ENCODE data around the gene ZNF732.
"Not testable (repeated sequence)": the region's sequence is repeated elsewhere in the genome, so short reads cannot be mapped to it uniquely, and the experiment has no call there.

The ZNF732 gene

DNA sequence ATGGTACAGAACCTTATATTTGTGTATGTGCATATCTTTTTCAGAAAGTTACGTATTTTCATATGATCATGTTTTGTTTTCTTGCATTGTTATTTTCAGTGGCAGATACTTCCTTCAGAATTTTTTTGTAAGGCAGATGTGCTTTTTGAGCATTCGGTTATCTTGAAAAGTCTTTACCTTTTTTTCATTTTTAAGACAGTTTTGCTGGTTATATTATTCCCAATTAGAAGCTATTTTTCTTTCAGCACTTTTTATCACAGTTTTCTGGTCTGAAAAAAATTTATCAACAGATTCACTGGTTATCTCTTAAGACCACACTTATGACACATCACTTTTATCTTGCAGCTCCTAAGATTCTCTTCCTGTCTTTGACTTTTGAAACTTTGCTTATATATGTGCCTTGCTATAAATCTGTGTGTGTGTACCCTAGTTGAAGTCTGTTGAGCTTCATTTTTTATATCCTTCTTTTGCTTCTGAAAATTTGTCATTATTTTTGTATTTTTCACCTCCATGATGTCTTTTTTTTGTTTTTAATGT lies 53.1 kb downstream of the ZNF732 start:
- Histone ChIP-seq H3K27ac (ENCODE audit: low read length) (no peak overlapping the region), H3K9me3 (ENCODE audit: control insufficient read depth in 1 of 2, low read length in 2 of 2) (peaks cover 37 to 56% of the 10 kb centered on the region in 2 donors), H3K36me3 (ENCODE audit: control insufficient read depth in 1 of 2, insufficient read depth in 2 of 2, low read length in 2 of 2) (peaks cover 0 to 12% of the 10 kb centered on the region in 2 donors), H3K4me1 (ENCODE audit: control insufficient read depth in 1 of 2, insufficient read depth in 2 of 2, low read length in 2 of 2) (no peaks in the 10 kb centered on the region), H3K27me3 (ENCODE audit: low read depth, low read length) (no peaks in the 10 kb centered on the region), H3K4me3 (ENCODE audit: low read depth in 1 of 2, low read length in 2 of 2) (peak overlapping the region in 1 of 2 donors; percentile 43)

DNA sequence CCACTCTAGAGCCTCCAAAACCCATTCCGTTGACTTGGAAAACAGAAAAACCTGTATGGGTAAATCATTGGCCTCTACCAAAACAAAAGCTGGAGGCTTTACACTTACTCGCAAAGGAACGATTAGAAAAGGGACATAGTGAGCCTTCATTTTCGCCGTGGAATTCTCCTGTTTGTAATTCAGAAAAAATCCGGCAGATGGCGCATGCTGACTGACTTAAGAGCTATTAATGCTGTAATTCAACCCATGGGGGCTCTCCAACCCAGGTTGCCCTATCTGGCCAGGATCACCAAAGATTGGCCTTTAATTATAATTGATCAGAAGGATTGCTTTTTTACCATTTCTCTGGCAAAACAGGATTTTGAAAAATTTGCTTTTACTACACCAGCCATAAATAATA lies 60.8 kb downstream of the ZNF732 start:
- no peak overlapping the region for H3K27ac ChIP-seq (ENCODE audit: low read length)
- H3K36me3 ChIP-seq (ENCODE audit: control insufficient read depth in 1 of 2, insufficient read depth in 2 of 2, low read length in 2 of 2), result no peaks in the 10 kb centered on the region
- H3K9me3 ChIP-seq (ENCODE audit: control insufficient read depth in 1 of 2, low read length in 2 of 2), result peaks cover 0 to 8% of the 10 kb centered on the region in 2 donors
- no peak overlapping the region for H3K4me3 ChIP-seq (ENCODE audit: low read depth in 1 of 2, low read length in 2 of 2)
- H3K4me1 ChIP-seq (ENCODE audit: control insufficient read depth in 1 of 2, insufficient read depth in 2 of 2, low read length in 2 of 2), result no peaks in the 10 kb centered on the region
- no peaks in the 10 kb centered on the region for H3K27me3 ChIP-seq (ENCODE audit: low read depth, low read length)

DNA sequence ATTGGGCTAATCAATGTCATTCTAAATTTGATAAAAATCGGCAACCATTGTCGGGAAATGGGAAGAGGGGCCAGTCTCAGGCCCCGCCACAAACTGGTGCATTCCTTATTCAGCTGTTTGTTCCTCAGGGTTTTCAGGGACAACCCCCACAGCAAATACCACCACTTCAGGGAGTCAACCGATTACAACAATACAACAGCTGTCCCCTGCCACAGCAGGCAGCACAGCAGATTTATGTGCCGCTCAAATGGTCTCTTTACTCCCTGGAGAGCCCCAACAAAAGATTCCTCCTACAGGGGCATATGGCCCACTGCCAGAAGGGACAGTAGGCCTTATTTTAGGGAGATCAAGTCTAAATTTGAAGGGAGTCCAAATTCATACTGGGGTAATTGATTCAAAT lies 61.8 kb downstream of the ZNF732 start:
- Histone ChIP-seq H3K27ac (ENCODE audit: low read length) (no peak overlapping the region), H3K4me3 (ENCODE audit: low read depth in 1 of 2, low read length in 2 of 2) (no peak overlapping the region), H3K9me3 (ENCODE audit: control insufficient read depth in 1 of 2, low read length in 2 of 2) (peaks cover 0 to 2% of the 10 kb centered on the region in 2 donors), H3K27me3 (ENCODE audit: low read depth, low read length) (no peaks in the 10 kb centered on the region), H3K4me1 (ENCODE audit: control insufficient read depth in 1 of 2, insufficient read depth in 2 of 2, low read length in 2 of 2) (no peaks in the 10 kb centered on the region), H3K36me3 (ENCODE audit: control insufficient read depth in 1 of 2, insufficient read depth in 2 of 2, low read length in 2 of 2) (no peaks in the 10 kb centered on the region)

DNA sequence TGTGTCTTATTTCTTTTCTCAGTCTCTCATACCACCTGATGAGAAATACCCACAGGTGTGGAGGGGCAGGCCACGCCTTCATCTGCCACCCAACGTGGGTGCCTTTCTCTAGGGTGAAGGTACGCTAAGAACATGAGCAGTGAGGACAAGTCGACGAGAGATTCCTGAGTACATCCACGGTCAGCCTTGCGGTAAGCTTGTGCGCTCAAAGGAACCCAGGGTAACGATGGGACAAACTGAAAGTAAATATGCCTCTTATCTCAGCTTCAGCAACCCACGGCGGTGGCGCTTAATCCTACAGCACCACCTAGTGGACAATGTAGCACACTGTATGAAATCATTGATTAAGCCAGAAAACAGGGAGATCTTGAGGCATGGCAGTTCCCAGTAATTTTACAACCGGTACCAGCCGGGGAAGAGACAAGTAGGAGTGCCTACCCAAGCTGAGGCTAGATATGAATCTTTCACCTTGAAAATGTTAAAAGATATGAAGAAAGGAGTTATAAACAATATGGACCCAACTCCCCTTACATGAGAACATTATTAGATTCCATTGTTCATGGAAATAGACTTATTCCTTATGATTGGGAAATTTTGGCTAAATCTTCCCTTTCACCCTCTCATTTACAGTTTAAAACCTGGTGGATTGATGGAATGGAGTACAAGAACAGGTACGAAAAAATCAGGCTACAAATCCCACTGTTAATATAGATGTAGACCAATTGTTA lies 63.0 kb downstream of the ZNF732 start:
- H3K27me3 ChIP-seq (ENCODE audit: low read depth, low read length), result no peaks in the 10 kb centered on the region
- H3K36me3 ChIP-seq (ENCODE audit: control insufficient read depth in 1 of 2, insufficient read depth in 2 of 2, low read length in 2 of 2), result no peaks in the 10 kb centered on the region
- no peaks in the 10 kb centered on the region for H3K4me1 ChIP-seq (ENCODE audit: control insufficient read depth in 1 of 2, insufficient read depth in 2 of 2, low read length in 2 of 2)
- no peak overlapping the region for H3K27ac ChIP-seq (ENCODE audit: low read length)
- peak overlapping the region; percentile 69 to 78 for H3K4me3 ChIP-seq (ENCODE audit: low read depth in 1 of 2, low read length in 2 of 2)
- H3K9me3 ChIP-seq (ENCODE audit: control insufficient read depth in 1 of 2, low read length in 2 of 2), result no peaks in the 10 kb centered on the region

DNA sequence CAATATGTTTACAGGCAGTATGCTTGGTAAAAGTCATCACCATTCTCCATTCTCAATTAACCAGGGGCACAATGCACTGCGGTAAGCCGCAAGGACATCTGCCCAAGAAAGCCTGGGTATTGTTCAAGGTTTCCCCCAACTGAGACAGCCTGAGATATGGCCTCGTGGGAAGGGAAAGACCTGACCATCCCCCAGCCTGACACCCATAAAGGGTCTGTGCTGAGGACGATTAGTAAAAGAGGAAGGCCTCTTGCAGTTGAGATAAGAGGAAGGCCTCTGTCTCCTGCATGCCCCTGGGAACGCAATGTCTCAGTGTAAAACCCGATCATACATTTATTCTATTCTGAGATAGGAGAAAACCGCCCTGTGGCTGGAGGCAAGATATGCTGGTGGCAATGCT lies 63.9 kb downstream of the ZNF732 start:
- not testable (repeated sequence) for H3K27me3 ChIP-seq (ENCODE audit: low read depth, low read length); H3K36me3 ChIP-seq (ENCODE audit: control insufficient read depth in 1 of 2, insufficient read depth in 2 of 2, low read length in 2 of 2); H3K9me3 ChIP-seq (ENCODE audit: control insufficient read depth in 1 of 2, low read length in 2 of 2); H3K27ac ChIP-seq (ENCODE audit: low read length); H3K4me1 ChIP-seq (ENCODE audit: control insufficient read depth in 1 of 2, insufficient read depth in 2 of 2, low read length in 2 of 2)
- peak overlapping the region in 1 of 2 donors; percentile 78 for H3K4me3 ChIP-seq (ENCODE audit: low read depth in 1 of 2, low read length in 2 of 2)

DNA sequence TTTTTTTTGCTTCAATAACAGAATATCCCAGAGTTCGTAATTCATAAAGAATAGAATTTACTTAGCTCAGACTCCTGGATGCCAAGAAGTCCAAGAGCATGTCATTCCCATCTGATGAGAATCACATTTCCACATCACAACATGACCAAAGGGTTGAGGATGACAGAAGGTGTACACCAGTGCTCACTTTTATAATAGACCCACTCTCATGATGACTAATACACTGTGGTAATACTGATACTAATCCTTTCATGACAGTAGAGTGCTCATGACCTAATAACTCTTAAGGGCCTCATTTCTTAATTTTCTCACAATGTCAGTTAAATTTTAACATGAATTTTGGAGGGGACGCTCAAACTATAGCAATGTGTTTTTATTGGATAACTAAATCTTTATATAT lies 69.2 kb downstream of the ZNF732 start:
- Histone ChIP-seq H3K4me3 (ENCODE audit: low read depth in 1 of 2, low read length in 2 of 2) (no peak overlapping the region), H3K27ac (ENCODE audit: low read length) (no peak overlapping the region), H3K9me3 (ENCODE audit: control insufficient read depth in 1 of 2, low read length in 2 of 2) (no peaks in the 10 kb centered on the region), H3K36me3 (ENCODE audit: control insufficient read depth in 1 of 2, insufficient read depth in 2 of 2, low read length in 2 of 2) (no peaks in the 10 kb centered on the region), H3K4me1 (ENCODE audit: control insufficient read depth in 1 of 2, insufficient read depth in 2 of 2, low read length in 2 of 2) (no peaks in the 10 kb centered on the region), H3K27me3 (ENCODE audit: low read depth, low read length) (no peaks in the 10 kb centered on the region)

DNA sequence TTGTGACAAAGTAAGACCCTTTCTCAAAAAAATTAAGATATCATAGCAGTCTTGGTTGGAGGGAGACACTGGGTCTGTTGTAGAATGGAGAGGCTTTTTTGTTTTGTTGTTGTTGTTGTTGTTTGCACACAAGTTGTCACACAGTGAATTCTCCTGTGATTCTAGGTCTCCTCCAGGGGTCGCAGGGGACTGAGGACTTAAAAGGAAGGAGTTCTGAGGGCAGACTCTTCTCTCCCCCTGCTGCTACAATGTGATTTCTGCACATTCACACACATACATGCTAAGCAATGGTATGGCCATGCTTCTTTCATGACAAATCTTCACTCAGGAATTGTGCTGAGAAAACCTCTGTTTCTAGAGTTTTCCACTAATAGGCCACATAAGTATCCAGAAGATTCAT lies 71.1 kb downstream of the ZNF732 start:
- Histone ChIP-seq H3K9me3 (ENCODE audit: control insufficient read depth in 1 of 2, low read length in 2 of 2) (peaks cover 0 to 3% of the 10 kb centered on the region in 2 donors), H3K36me3 (ENCODE audit: control insufficient read depth in 1 of 2, insufficient read depth in 2 of 2, low read length in 2 of 2) (no peaks in the 10 kb centered on the region), H3K4me1 (ENCODE audit: control insufficient read depth in 1 of 2, insufficient read depth in 2 of 2, low read length in 2 of 2) (no peaks in the 10 kb centered on the region), H3K4me3 (ENCODE audit: low read depth in 1 of 2, low read length in 2 of 2) (no peak overlapping the region), H3K27me3 (ENCODE audit: low read depth, low read length) (no peaks in the 10 kb centered on the region), H3K27ac (ENCODE audit: low read length) (no peak overlapping the region)

DNA sequence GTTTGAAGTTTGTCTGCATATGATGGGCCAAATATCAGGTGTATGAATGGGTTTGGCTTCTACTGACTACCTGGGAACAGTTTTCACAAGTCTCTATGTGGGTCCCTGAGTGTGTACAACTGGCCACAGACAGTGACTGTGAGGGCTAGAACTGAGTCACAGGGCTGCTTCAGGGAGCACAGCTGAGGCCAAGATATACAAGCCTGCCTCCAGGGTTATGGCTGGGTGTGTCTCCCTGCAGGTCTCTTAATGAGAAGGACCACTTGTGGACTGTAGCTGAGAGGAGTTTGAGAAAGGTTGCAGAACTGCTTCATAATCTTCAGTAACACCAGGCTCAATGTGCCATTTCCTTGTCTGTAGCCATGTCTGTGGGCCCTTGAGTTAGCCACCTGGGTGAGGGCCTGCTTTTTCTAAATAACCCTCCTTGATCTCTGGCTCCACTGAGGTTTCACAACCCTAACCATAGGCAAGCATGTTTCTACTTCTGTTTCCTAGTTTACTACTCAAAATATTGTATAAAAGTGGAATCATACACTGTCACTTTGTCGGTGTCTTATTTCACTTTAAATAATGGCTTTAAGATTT lies 81.3 kb downstream of the ZNF732 start:
- Histone ChIP-seq H3K27me3 (ENCODE audit: low read depth, low read length) (no peaks in the 10 kb centered on the region), H3K4me3 (ENCODE audit: low read depth in 1 of 2, low read length in 2 of 2) (no peak overlapping the region), H3K9me3 (ENCODE audit: control insufficient read depth in 1 of 2, low read length in 2 of 2) (peaks cover 0 to 13% of the 10 kb centered on the region in 2 donors), H3K36me3 (ENCODE audit: control insufficient read depth in 1 of 2, insufficient read depth in 2 of 2, low read length in 2 of 2) (no peaks in the 10 kb centered on the region), H3K27ac (ENCODE audit: low read length) (no peak overlapping the region), H3K4me1 (ENCODE audit: control insufficient read depth in 1 of 2, insufficient read depth in 2 of 2, low read length in 2 of 2) (no peaks in the 10 kb centered on the region)

Measured in muscle layer of duodenum (tissue), 2 donors.